ENCODE measurements around the gene THSD7A.

THSD7A gene

DNA sequence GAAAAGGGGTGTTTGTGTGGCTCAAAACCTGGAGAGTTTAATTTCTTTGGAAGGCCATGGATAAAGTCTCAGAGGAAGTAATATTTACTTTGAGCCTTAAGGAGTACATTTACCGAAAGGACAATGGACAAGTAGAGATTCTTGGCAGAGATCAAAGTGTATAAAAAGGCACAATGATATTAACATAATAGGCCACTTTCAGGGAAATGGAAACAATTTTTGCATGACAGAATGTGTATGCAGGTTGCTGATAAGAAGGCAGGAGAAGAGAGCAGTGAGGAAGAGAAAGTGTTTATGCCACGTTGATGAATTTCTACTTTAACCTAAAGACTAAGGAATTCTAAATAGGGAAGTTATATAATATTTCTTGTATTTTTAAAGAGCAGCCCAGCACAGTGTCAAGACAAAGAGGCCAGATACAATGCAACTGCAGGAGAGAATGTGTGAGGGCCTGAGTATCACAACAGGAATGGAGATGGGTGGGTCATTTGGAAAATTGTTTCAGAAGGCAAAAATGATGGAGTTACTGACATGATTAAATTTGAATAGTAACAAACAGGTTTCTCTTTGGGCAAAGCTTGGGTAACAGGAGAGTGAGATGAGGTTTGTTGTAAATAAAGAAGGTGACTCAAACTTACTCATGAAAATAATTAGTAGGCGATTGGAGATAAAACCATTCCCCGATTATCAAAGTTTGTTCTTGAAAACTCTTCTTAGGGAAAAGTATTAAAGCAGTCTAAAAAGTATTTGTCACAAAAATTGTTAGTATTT, 84.1 kb downstream of the THSD7A start:
- FAIRE-seq (no peak), DNase-seq (ENCODE audit: insufficient read length, low spot score) (no peak)
- TF ChIP-seq SPI1 (IDR thresholded peaks at IDR 0.05; ENCODE audit: low read depth, low read length) (no peak), POU2F2 (IDR thresholded peaks at IDR 0.05; ENCODE audit: low read depth, low read length) (no peak), PAX5 (IDR thresholded peaks at IDR 0.05; ENCODE audit: insufficient read depth, low read length, severe bottlenecking) (no peak), POLR2AphosphoS5 (IDR thresholded peaks at IDR 0.05; ENCODE audit: low read depth, low read length) (no peak), POLR2A (IDR thresholded peaks at IDR 0.05; ENCODE audit: low read depth, low read length) (no peak), TAF1 (IDR thresholded peaks at IDR 0.05; ENCODE audit: low read depth, low read length) (no peak)

DNA sequence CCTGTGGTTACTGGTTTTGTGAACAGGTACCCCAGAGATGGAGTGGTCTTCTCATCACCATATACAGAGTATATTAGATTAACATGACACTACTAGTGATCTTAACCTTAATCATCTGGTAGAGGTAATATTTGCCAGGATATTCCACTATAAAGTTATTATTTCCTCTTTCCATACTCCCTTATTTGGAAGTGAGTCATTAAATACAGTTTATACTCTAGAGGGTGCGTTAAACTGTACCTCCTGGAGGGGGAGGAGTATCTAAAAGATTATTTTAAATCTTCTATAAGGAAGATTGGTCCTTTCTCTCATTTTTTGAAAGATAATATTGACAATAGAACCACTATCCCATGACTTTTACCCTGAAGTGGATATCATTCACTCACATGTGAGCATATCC, 85.4 kb downstream of the THSD7A start:
- no peak for DNase-seq (ENCODE audit: insufficient read length, low spot score)
- TF ChIP-seq SPI1 (IDR thresholded peaks at IDR 0.05; ENCODE audit: low read depth, low read length), result no peak
- TF ChIP-seq POLR2A (IDR thresholded peaks at IDR 0.05; ENCODE audit: low read depth, low read length), result no peak
- no peak for TF ChIP-seq POU2F2 (IDR thresholded peaks at IDR 0.05; ENCODE audit: low read depth, low read length)
- TF ChIP-seq PAX5 (IDR thresholded peaks at IDR 0.05; ENCODE audit: insufficient read depth, low read length, severe bottlenecking), result no peak
- TF ChIP-seq POLR2AphosphoS5 (IDR thresholded peaks at IDR 0.05; ENCODE audit: low read depth, low read length), result no peak
- TF ChIP-seq TAF1 (IDR thresholded peaks at IDR 0.05; ENCODE audit: low read depth, low read length), result no peak
- FAIRE-seq, result no peak

DNA sequence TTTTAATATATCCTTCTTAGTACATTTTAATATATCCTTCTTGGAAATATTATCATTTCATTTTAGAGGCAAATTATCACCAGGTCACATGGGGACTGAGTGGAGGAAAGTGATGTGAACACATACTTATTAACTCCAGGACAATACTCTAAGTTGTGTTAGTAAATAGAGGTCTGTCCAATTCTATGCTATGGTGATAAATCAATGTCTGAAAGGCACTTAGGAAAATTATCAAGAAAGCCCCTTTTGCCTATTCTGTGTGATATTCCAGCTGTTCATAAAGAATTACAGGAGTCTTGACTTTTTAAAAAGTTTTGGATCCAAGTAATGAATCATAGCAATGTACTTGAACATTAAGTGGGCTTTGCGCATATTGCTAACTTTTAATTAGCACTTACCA, 88.5 kb downstream of the THSD7A start:
- TF ChIP-seq POLR2A (IDR thresholded peaks at IDR 0.05; ENCODE audit: low read depth, low read length), result no peak
- no peak for TF ChIP-seq POU2F2 (IDR thresholded peaks at IDR 0.05; ENCODE audit: low read depth, low read length)
- TF ChIP-seq POLR2AphosphoS5 (IDR thresholded peaks at IDR 0.05; ENCODE audit: low read depth, low read length), result no peak
- no peak for TF ChIP-seq TAF1 (IDR thresholded peaks at IDR 0.05; ENCODE audit: low read depth, low read length)
- TF ChIP-seq SPI1 (IDR thresholded peaks at IDR 0.05; ENCODE audit: low read depth, low read length), result no peak
- no peak for TF ChIP-seq PAX5 (IDR thresholded peaks at IDR 0.05; ENCODE audit: insufficient read depth, low read length, severe bottlenecking)
- DNase-seq (ENCODE audit: insufficient read length, low spot score) (no peak), FAIRE-seq (no peak)

GRCh38 chr7:11743016-11743415, 89.0 kb downstream of the THSD7A start:
- no peak for TF ChIP-seq SPI1 (IDR thresholded peaks at IDR 0.05; ENCODE audit: low read depth, low read length)
- no peak for TF ChIP-seq POU2F2 (IDR thresholded peaks at IDR 0.05; ENCODE audit: low read depth, low read length)
- TF ChIP-seq POLR2A (IDR thresholded peaks at IDR 0.05; ENCODE audit: low read depth, low read length), result no peak
- no peak for TF ChIP-seq TAF1 (IDR thresholded peaks at IDR 0.05; ENCODE audit: low read depth, low read length)
- no peak for TF ChIP-seq PAX5 (IDR thresholded peaks at IDR 0.05; ENCODE audit: insufficient read depth, low read length, severe bottlenecking)
- TF ChIP-seq POLR2AphosphoS5 (IDR thresholded peaks at IDR 0.05; ENCODE audit: low read depth, low read length), result no peak

GRCh38 chr7:11742496-11742895, 89.5 kb downstream of the THSD7A start:
- FAIRE-seq (no peak), DNase-seq (ENCODE audit: insufficient read length, low spot score) (no peak)
- TF ChIP-seq POU2F2 (IDR thresholded peaks at IDR 0.05; ENCODE audit: low read depth, low read length) (no peak), PAX5 (IDR thresholded peaks at IDR 0.05; ENCODE audit: insufficient read depth, low read length, severe bottlenecking) (no peak), POLR2A (IDR thresholded peaks at IDR 0.05; ENCODE audit: low read depth, low read length) (no peak), POLR2AphosphoS5 (IDR thresholded peaks at IDR 0.05; ENCODE audit: low read depth, low read length) (no peak), TAF1 (IDR thresholded peaks at IDR 0.05; ENCODE audit: low read depth, low read length) (no peak), SPI1 (IDR thresholded peaks at IDR 0.05; ENCODE audit: low read depth, low read length) (no peak)

More at GRCh38 chr7:11743016-11743415, 89.0 kb downstream of the THSD7A start:
- FAIRE-seq, result no peak
- no peak for DNase-seq (ENCODE audit: insufficient read length, low spot score)

GRCh38 chr7:11737723-11738122, 94.3 kb downstream of the THSD7A start:
- DNase-seq (ENCODE audit: insufficient read length, low spot score) (no peak), FAIRE-seq (no peak)
- TF ChIP-seq POLR2A (IDR thresholded peaks at IDR 0.05; ENCODE audit: low read depth, low read length) (no peak), SPI1 (IDR thresholded peaks at IDR 0.05; ENCODE audit: low read depth, low read length) (no peak), PAX5 (IDR thresholded peaks at IDR 0.05; ENCODE audit: insufficient read depth, low read length, severe bottlenecking) (no peak), TAF1 (IDR thresholded peaks at IDR 0.05; ENCODE audit: low read depth, low read length) (no peak), POLR2AphosphoS5 (IDR thresholded peaks at IDR 0.05; ENCODE audit: low read depth, low read length) (no peak), POU2F2 (IDR thresholded peaks at IDR 0.05; ENCODE audit: low read depth, low read length) (no peak)

DNA sequence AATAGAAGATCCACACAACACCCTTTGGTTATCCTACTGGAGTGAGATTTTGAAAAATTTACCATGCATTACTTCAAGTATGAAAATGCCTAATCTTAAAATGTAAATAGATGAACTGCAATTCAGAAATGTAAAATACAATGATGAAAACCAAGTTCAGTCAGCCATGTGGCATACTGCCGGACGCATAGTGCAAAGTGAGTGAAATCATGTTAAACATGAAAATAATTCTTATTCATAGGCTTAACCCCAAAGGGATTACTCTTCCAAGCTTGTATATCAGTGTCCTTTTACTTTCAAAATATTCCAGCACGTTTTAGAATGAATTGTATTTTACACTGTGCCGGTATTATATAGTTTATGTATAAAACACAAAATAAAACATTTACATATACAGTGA, 99.8 kb downstream of the THSD7A start:
- FAIRE-seq, result no peak
- no peak for DNase-seq (ENCODE audit: insufficient read length, low spot score)
- no peak for TF ChIP-seq POLR2AphosphoS5 (IDR thresholded peaks at IDR 0.05; ENCODE audit: low read depth, low read length)
- TF ChIP-seq POU2F2 (IDR thresholded peaks at IDR 0.05; ENCODE audit: low read depth, low read length), result no peak
- TF ChIP-seq POLR2A (IDR thresholded peaks at IDR 0.05; ENCODE audit: low read depth, low read length), result no peak
- TF ChIP-seq SPI1 (IDR thresholded peaks at IDR 0.05; ENCODE audit: low read depth, low read length), result no peak
- TF ChIP-seq PAX5 (IDR thresholded peaks at IDR 0.05; ENCODE audit: insufficient read depth, low read length, severe bottlenecking), result no peak
- no peak for TF ChIP-seq TAF1 (IDR thresholded peaks at IDR 0.05; ENCODE audit: low read depth, low read length)

- FAIRE-seq (no peak), DNase-seq (ENCODE audit: insufficient read length, low spot score) (no peak)
- TF ChIP-seq POLR2AphosphoS5 (IDR thresholded peaks at IDR 0.05; ENCODE audit: low read depth, low read length) (no peak), POU2F2 (IDR thresholded peaks at IDR 0.05; ENCODE audit: low read depth, low read length) (no peak), TAF1 (IDR thresholded peaks at IDR 0.05; ENCODE audit: low read depth, low read length) (no peak), PAX5 (IDR thresholded peaks at IDR 0.05; ENCODE audit: insufficient read depth, low read length, severe bottlenecking) (no peak), SPI1 (IDR thresholded peaks at IDR 0.05; ENCODE audit: low read depth, low read length) (no peak), POLR2A (IDR thresholded peaks at IDR 0.05; ENCODE audit: low read depth, low read length) (no peak)
Observed at GRCh38 chr7:11730725-11731124, 101.3 kb downstream of the THSD7A start.

- DNase-seq (ENCODE audit: insufficient read length, low spot score) (no peak), FAIRE-seq (no peak)
- no peak for TF ChIP-seq SPI1 (IDR thresholded peaks at IDR 0.05; ENCODE audit: low read depth, low read length)
- no peak for TF ChIP-seq POU2F2 (IDR thresholded peaks at IDR 0.05; ENCODE audit: low read depth, low read length)
- TF ChIP-seq POLR2A (IDR thresholded peaks at IDR 0.05; ENCODE audit: low read depth, low read length), result no peak
- no peak for TF ChIP-seq POLR2AphosphoS5 (IDR thresholded peaks at IDR 0.05; ENCODE audit: low read depth, low read length)
- TF ChIP-seq TAF1 (IDR thresholded peaks at IDR 0.05; ENCODE audit: low read depth, low read length), result no peak
- no peak for TF ChIP-seq PAX5 (IDR thresholded peaks at IDR 0.05; ENCODE audit: insufficient read depth, low read length, severe bottlenecking)
Observed at GRCh38 chr7:11727864-11728263, 104.1 kb downstream of the THSD7A start.

Measured in GM12891 (cell line).